GM20000 (cell line): ENCODE measurements around the gene PLPPR3.

ENCODE experiments used
- DNase-seq: peaks from one replicate; pipeline ENCODE4 v3.0.0; 2012; ENCODE audit warnings: low spot score
- TF ChIP-seq, protein P1 (sequence below): IDR thresholded peaks from 2 replicates; pipeline ENCODE4 v1.5.1; 2012; ENCODE audit warnings: mild to moderate bottlenecking, control low read depth; ENCODE audit errors: extremely low read depth, missing control alignments

The PLPPR3 gene

DNA sequence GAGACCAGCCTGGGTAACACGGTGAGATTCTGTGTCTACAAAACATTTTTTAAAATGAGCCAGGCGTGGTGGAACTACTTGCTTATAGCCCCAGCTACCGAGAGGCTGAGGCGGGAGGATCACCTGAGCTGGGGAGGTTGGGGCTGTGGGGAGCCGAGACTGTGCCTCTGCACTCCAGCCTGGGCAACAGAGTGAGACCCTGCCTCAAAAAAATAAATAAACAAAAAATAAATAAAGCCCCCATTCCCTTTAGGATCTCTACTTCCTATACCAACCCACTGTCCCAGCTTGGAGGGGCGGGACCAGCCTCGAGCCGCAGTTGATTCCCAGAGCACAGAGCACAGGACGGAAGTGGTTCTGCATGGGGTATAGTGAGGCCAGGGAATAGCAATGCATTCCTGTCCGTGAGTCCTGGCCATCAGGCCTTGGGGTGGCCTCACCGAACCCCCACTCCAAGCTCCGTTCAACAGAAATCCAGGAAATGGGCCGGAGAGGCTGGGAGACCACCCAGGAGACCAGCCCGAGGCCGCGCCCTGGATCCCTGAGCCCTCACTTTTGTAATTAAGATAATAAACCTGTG lies 29.4 kb downstream of the PLPPR3 start:
- TF ChIP-seq, protein P1, sequence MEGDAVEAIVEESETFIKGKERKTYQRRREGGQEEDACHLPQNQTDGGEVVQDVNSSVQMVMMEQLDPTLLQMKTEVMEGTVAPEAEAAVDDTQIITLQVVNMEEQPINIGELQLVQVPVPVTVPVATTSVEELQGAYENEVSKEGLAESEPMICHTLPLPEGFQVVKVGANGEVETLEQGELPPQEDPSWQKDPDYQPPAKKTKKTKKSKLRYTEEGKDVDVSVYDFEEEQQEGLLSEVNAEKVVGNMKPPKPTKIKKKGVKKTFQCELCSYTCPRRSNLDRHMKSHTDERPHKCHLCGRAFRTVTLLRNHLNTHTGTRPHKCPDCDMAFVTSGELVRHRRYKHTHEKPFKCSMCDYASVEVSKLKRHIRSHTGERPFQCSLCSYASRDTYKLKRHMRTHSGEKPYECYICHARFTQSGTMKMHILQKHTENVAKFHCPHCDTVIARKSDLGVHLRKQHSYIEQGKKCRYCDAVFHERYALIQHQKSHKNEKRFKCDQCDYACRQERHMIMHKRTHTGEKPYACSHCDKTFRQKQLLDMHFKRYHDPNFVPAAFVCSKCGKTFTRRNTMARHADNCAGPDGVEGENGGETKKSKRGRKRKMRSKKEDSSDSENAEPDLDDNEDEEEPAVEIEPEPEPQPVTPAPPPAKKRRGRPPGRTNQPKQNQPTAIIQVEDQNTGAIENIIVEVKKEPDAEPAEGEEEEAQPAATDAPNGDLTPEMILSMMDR = no peak
- DNase-seq = no peak

DNA sequence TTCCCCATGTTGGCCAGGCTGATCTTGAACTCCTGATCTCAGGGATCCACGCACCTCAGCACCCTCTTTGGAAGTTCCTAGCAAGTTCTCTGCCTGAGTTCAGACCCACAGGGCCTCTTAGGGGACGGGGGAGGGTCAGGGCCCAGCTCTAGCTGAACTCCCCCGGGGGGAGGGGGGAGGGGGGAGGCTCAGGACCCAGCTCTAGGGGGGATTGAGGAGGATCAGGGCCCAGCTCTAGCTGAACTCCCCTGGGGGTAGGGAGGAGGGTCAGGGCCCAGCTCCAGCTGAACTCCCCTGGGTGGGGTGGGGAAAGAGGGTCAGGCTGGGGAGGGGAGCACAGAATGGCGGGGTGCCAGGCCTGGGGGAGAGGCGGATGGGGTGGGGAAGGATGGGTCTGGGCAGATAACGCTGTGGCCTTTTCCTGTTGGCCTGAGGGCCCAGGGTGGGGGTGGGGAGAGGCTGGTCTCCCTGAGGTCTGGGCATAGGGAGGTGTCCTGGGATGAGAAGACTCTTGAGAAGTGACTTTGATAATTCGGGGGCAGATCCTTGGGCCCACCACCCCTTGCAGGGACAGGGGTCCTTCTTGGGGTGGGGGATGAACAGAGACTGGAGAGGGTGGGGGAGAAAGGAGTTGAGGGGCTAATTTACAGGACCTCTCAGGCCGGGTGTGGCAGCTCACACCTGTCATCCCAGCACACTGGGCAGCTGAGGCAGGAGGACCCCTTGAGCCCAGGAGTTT lies 30.0 kb downstream of the PLPPR3 start:
- no peak for DNase-seq
- TF ChIP-seq, protein P1 = no peak

DNA sequence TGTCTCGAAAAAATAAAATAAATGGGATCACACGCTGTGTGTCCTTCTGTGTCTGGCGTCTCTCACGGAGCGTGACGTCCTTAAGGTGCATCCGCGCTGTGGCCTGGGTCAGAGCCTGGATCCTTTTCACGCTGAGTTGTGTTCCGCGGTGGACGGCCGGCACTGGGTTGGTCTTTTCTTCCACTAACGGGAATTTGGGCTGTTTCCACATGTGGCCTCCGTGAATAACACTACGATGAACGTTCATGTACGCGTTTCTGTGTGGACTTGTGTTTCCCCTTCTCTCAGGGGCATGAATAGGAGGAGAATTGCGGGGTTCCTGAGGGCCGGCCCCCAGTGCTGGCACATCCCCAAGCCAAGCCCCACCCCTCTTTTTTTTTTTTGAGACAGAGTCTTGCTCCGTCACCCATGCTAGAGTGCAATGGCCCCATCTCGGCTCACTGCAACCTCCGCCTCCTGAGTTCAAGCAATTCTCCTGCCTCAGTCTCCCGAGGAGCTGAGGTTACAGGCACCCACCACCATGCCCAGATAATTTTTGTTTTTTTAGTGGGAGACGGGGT lies 30.7 kb downstream of the PLPPR3 start:
- DNase-seq = no peak
- TF ChIP-seq, protein P1 = no peak

DNA sequence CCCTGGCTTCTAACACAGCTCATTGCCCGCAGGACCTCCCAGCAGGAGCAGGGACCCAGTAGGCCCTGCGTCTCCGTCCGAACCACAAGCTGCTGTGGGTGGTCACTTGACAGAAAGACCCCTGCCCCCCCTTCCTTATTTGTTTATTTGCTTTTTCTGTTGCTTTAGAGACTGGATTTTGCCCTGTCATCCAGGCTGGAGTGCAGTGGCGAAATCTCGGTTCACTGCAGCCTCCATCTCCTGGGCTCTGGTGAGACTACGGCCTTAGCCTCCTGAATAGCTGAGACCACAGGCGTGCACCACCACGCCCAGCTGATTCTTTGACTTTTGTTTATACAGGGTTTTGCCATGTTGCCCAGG lies 32.1 kb downstream of the PLPPR3 start:
- DNase-seq = no peak
- TF ChIP-seq, protein P1 = no peak

DNA sequence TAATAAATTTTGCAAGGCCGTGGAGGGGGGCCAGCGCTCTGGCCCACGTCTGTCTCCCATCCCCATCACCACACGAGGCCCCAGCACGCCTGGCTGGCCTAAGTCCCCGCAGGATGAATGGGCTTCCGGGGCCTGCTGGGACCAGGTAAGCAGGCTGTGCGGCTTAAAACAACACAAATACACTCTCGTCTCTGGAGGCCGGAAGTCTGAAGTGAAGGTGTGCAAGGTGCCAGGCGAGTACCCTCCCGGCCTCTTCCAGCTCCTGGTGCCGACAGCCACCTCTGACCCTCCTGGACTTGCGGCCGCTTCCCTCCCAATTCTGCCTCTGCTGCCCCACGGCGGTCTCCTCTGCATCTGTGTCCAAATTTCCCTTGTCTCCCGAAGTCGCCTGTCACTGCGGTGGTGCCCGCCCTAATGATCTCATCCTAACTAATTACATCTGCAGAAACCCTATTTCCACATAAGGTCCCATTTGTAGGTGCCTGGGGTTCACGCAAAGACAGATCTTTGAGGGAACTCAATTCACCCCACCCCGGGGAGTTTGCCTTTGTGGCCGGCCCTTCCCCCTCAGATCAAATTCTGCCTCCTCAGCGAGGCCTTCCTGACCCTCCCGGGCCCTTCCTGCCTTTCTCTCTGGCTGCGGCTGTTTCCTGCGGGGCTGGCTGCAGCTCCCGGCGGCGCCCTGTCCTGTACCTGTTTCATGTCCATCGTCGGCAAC lies 32.6 kb downstream of the PLPPR3 start:
- no peak for DNase-seq

DNA sequence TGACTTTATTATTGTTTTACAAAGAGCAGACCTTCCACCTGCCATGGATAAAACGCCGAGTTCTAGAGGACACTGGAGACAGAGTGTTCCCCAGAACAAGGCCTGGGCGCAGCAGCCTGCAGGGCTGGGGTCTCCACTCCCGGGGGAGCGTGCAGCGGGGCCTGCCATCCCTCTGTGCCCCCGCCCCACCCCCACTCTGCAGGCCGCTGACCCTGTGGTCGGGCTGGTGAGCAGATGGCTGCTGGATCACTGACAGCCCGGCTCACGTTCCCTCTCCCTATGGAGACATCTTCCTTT lies 33.1 kb downstream of the PLPPR3 start:
- no peak for DNase-seq
- TF ChIP-seq, protein P1 = no peak

More for the DNA sequence above, 32.6 kb downstream of the PLPPR3 start:
- TF ChIP-seq, protein P1 = no peak

DNA sequence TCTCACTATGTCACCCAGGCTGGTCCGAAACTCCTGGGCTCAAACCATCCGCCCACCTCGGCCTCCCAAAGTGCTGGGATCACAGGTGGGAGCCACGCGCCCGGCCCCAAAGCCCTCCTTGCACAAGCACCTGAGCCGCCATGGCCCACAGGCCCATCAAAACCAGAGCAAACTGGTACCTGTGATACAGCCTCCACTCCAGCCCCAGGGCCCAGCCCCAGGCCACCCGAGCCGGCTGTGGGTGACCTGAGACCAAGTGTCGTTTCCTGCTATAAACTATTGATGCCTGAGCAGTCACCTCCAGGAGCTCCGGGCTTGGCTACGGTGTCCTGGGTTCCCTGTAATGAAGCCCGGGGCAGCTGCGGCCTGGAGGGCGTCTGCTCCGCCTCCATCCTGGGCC lies 34.2 kb downstream of the PLPPR3 start:
- TF ChIP-seq, protein P1 = no peak
- DNase-seq = no peak
